ENCODE data around the gene SPTBN4.
A peak's percentile ranks its signal among the peaks of the same experiment; 100 is the strongest.

DNA sequence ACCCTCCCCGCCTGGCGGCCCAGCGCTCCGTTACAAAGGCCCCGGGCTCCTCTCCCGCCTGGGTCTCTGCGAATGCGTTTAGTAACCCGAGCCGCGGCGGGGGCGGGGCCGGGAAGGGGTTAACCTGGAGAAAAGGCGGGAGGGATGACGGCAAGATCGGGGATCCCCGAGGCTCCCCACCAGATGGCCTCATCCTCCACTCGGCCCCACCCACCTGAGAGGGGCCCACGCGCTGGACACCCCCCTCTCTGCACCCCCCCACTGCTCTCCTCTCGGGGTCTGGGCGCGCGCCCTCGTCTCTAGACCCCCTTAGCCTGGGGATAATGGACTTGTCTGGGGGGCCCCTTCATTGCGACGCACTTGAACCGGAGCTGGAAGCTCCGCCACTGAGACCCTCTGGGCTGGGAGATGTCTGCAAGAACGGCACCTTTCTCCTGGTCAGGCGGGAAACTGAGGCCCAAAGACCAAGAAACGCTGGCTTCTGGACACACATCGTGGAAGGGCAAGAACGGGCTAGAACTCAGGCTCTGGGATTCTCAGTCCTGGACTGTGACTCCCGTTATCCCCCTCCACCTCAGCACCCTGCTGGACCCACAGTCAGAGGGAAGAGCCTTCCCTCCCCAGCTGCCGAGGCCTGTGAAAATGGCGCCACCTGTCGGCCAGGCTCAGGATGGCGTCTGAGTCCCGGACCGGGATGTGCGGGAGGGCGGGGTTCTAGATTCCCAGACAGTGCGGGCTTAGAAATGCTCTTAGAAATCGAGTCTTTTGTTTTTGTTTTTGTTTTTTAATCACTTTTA is 131.5 kb downstream of the SPTBN4 start:
- TF ChIP-seq FOXM1 (IDR thresholded peaks at IDR 0.05; ENCODE audit: low read depth) (no peak), POLR2AphosphoS5 (IDR thresholded peaks at IDR 0.05; ENCODE audit: low read depth, low read length) (no peak), JUND (IDR thresholded peaks at IDR 0.05) (no peak), NRF1 (IDR thresholded peaks at IDR 0.05; ENCODE audit: low read depth, low read length) (no peak), FOXJ3 (CRISPR knock-in tag; IDR thresholded peaks at IDR 0.05) (no peak), EP300 (IDR thresholded peaks at IDR 0.05; ENCODE audit: borderline replicate concordance in 1 of 2, low read depth in 1 of 2, low read length in 1 of 2) (no peak), SIN3A (IDR thresholded peaks at IDR 0.05; ENCODE audit: borderline replicate concordance, low read depth, low read length) (peak; percentile 35; the same call in 1 of the 2 replicates), YY1 (IDR thresholded peaks at IDR 0.05; ENCODE audit: low read depth) (no peak), NFIC (IDR thresholded peaks at IDR 0.05; ENCODE audit: borderline replicate concordance) (no peak)
- TF ChIP-seq, protein P1, sequence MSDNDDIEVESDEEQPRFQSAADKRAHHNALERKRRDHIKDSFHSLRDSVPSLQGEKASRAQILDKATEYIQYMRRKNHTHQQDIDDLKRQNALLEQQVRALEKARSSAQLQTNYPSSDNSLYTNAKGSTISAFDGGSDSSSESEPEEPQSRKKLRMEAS (IDR thresholded peaks at IDR 0.05; ENCODE audit: low read depth): no peak
- TF ChIP-seq, protein P2, sequence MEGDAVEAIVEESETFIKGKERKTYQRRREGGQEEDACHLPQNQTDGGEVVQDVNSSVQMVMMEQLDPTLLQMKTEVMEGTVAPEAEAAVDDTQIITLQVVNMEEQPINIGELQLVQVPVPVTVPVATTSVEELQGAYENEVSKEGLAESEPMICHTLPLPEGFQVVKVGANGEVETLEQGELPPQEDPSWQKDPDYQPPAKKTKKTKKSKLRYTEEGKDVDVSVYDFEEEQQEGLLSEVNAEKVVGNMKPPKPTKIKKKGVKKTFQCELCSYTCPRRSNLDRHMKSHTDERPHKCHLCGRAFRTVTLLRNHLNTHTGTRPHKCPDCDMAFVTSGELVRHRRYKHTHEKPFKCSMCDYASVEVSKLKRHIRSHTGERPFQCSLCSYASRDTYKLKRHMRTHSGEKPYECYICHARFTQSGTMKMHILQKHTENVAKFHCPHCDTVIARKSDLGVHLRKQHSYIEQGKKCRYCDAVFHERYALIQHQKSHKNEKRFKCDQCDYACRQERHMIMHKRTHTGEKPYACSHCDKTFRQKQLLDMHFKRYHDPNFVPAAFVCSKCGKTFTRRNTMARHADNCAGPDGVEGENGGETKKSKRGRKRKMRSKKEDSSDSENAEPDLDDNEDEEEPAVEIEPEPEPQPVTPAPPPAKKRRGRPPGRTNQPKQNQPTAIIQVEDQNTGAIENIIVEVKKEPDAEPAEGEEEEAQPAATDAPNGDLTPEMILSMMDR (IDR thresholded peaks at IDR 0.05): peak; percentile 97
- TF ChIP-seq, protein P3, sequence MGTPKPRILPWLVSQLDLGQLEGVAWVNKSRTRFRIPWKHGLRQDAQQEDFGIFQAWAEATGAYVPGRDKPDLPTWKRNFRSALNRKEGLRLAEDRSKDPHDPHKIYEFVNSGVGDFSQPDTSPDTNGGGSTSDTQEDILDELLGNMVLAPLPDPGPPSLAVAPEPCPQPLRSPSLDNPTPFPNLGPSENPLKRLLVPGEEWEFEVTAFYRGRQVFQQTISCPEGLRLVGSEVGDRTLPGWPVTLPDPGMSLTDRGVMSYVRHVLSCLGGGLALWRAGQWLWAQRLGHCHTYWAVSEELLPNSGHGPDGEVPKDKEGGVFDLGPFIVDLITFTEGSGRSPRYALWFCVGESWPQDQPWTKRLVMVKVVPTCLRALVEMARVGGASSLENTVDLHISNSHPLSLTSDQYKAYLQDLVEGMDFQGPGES (IDR thresholded peaks at IDR 0.05; ENCODE audit: low read depth, low read length): no peak
- TF ChIP-seq, protein P4, sequence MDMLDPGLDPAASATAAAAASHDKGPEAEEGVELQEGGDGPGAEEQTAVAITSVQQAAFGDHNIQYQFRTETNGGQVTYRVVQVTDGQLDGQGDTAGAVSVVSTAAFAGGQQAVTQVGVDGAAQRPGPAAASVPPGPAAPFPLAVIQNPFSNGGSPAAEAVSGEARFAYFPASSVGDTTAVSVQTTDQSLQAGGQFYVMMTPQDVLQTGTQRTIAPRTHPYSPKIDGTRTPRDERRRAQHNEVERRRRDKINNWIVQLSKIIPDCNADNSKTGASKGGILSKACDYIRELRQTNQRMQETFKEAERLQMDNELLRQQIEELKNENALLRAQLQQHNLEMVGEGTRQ (IDR thresholded peaks at IDR 0.05; ENCODE audit: borderline replicate concordance, low read depth, low read length): no peak
